ENCODE results near the gene MTRF1L. TPM values are rescaled to one million over a fixed set of nuclear protein-coding genes. Genes with fewer than 3 reads are reported as not detected.

Gene MTRF1L
- total RNA-seq, 1 experiment from 2014 or later = 26.5 TPM

GRCh38 chr6:153016846-153017245 is 14.3 kb upstream of the MTRF1L start:
- no peaks in the 10 kb centered on the region for H3K27me3 ChIP-seq (ENCODE audit: insufficient read depth, low read length)
- no peak overlapping the region for H3T11ph ChIP-seq (ENCODE audit: low read length)
- no peaks in the 10 kb centered on the region for H3K9me3 ChIP-seq (ENCODE audit: control insufficient read depth, low read depth, low read length)
- H2BK20ac ChIP-seq (ENCODE audit: low read depth, low read length, poor library complexity, severe bottlenecking) = no peak overlapping the region
- Mint-ChIP-seq H3K27me3 (ENCODE audit: low read depth) (no peaks in the 10 kb centered on the region), H3K4me3 (no peak overlapping the region), H3K27ac (no peak overlapping the region), H3K36me3 (ENCODE audit: insufficient read depth in 1 of 3, low read depth in 3 of 3) (no peaks in the 10 kb centered on the region), H3K9me3 (no peaks in the 10 kb centered on the region), H3K4me1 (no peaks in the 10 kb centered on the region; a peak in 1 of 4 replicates)
- no peaks in the 10 kb centered on the region for H3K4me1 ChIP-seq (ENCODE audit: insufficient read depth, low read length)
- no peak overlapping the region for H4K8ac ChIP-seq (replicated peaks; ENCODE audit: insufficient read length, low read depth, low read length)
- no peak overlapping the region for H2BK5ac ChIP-seq (ENCODE audit: insufficient read length, low read length)
- WGBS (ENCODE audit: extremely low coverage, insufficient read length, low lambda C conversion rate) = no CpG with 5 or more reads among the region's 3 CpGs
- H3K23ac ChIP-seq (ENCODE audit: insufficient read length, low read depth, low read length) = no peak overlapping the region
- no peak overlapping the region for H2AK5ac ChIP-seq (ENCODE audit: insufficient read length, low read length)
- H3K9ac ChIP-seq (ENCODE audit: extremely low read depth, insufficient read length, low read length) = no peak overlapping the region
- H3K56ac ChIP-seq (ENCODE audit: insufficient read length, low read depth, low read length) = no peak overlapping the region
- H3K79me2 ChIP-seq (ENCODE audit: insufficient read depth, low read length) = no peaks in the 10 kb centered on the region
- H3K4ac ChIP-seq (ENCODE audit: low read depth, low read length) = no peak overlapping the region
- no peak overlapping the region for H3K4me2 ChIP-seq (ENCODE audit: insufficient read depth, insufficient read length, low read length)
- H3K23me2 ChIP-seq (ENCODE audit: insufficient read length, low read depth, low read length, poor library complexity, severe bottlenecking) = no peaks in the 10 kb centered on the region
- DNase-seq = no peak
- H2BK15ac ChIP-seq (ENCODE audit: low read depth, low read length) = no peak overlapping the region
- H3K14ac ChIP-seq (ENCODE audit: insufficient read depth, low read length) = no peak overlapping the region
- H3K79me1 ChIP-seq (ENCODE audit: insufficient read depth, low read depth, low read length, poor library complexity, severe bottlenecking) = no peaks in the 10 kb centered on the region
- no peak overlapping the region for H2BK12ac ChIP-seq (ENCODE audit: insufficient read length, low read depth, low read length)
- H4K91ac ChIP-seq (ENCODE audit: insufficient read length, low read depth, low read length) = no peak overlapping the region
- H3K27ac ChIP-seq (ENCODE audit: insufficient read length, low read depth, low read length) = no peak overlapping the region
- no peaks in the 10 kb centered on the region for H4K20me1 ChIP-seq (ENCODE audit: control insufficient read depth, insufficient read depth, insufficient read length)
- TF ChIP-seq, protein P1, sequence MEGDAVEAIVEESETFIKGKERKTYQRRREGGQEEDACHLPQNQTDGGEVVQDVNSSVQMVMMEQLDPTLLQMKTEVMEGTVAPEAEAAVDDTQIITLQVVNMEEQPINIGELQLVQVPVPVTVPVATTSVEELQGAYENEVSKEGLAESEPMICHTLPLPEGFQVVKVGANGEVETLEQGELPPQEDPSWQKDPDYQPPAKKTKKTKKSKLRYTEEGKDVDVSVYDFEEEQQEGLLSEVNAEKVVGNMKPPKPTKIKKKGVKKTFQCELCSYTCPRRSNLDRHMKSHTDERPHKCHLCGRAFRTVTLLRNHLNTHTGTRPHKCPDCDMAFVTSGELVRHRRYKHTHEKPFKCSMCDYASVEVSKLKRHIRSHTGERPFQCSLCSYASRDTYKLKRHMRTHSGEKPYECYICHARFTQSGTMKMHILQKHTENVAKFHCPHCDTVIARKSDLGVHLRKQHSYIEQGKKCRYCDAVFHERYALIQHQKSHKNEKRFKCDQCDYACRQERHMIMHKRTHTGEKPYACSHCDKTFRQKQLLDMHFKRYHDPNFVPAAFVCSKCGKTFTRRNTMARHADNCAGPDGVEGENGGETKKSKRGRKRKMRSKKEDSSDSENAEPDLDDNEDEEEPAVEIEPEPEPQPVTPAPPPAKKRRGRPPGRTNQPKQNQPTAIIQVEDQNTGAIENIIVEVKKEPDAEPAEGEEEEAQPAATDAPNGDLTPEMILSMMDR (conservative IDR thresholded peaks at IDR 0.05) = no peak
- no peak overlapping the region for H2AFZ ChIP-seq (ENCODE audit: low read length)
- no peak overlapping the region for H2BK120ac ChIP-seq (ENCODE audit: low read depth, low read length, poor library complexity, severe bottlenecking)
- H3K18ac ChIP-seq (ENCODE audit: insufficient read length, low read depth, low read length) = no peak overlapping the region
- H4K5ac ChIP-seq (ENCODE audit: insufficient read length, low read depth, low read length) = no peak overlapping the region

Measured in H9 (cell line).